Head of caudate nucleus (tissue), 42 donors: ENCODE data around the gene ITPR1.

Experiments
- DNase-seq, 42 donors: peaks; one replicate each; pipeline versions ENCODE4 v3.0.0 to v3.0.0-alpha.2; 2020 to 2021; ENCODE audit warnings: mixed read lengths in 7 of 42
- intact Hi-C: fragments of 100-400 bp; cut with DNase I; formaldehyde crosslinking; loops from one replicate; pipeline ENCODE4 v1.15.0; 2022

Gene ITPR1

GRCh38 chr3:4855676-4856075 lies 362.5 kb downstream of the ITPR1 start:
- intact Hi-C loops: no loop called here
- no peak for DNase-seq

- no peak for DNase-seq
- intact Hi-C loops: no loop called here
These were observed 363.0 kb downstream of the ITPR1 start for GRCh38 chr3:4856136-4856535.

- intact Hi-C loops: no loop called here
- DNase-seq: no peak
These were observed 363.4 kb downstream of the ITPR1 start for GRCh38 chr3:4856564-4856963.

- no peak for DNase-seq
- intact Hi-C loops: no loop called here
These were observed 363.8 kb downstream of the ITPR1 start for GRCh38 chr3:4856986-4857385.

- no peak for DNase-seq
- intact Hi-C loops: no loop called here
These were observed 366.6 kb downstream of the ITPR1 start for GRCh38 chr3:4859788-4860187.

GRCh38 chr3:4862973-4863372 lies 369.8 kb downstream of the ITPR1 start:
- no peak for DNase-seq
- intact Hi-C loops: no loop called here

- intact Hi-C loops: no loop called here
These were observed 371.4 kb downstream of the ITPR1 start for GRCh38 chr3:4864503-4864902.

GRCh38 chr3:4865714-4866113 lies 372.6 kb downstream of the ITPR1 start:
- no peak for DNase-seq
- intact Hi-C loops: no loop called here

More at GRCh38 chr3:4864503-4864902, 371.4 kb downstream of the ITPR1 start:
- DNase-seq: no peak

GRCh38 chr3:4866866-4867265 lies 373.7 kb downstream of the ITPR1 start:
- intact Hi-C loops: no loop called here
- no peak for DNase-seq

- DNase-seq: no peak
- intact Hi-C loops: loop anchor here (10.0 kb wide), 1 partner anchor 438 kb away; no protein-coding TSS in a partner anchor
These were observed 384.1 kb downstream of the ITPR1 start for GRCh38 chr3:4877173-4877787.

- DNase-seq: no peak
- intact Hi-C loops: no loop called here
These were observed 387.7 kb downstream of the ITPR1 start for GRCh38 chr3:4880850-4881249.

- DNase-seq: no peak
These were observed 389.4 kb downstream of the ITPR1 start for GRCh38 chr3:4882548-4882947.

GRCh38 chr3:4883011-4883410 lies 389.9 kb downstream of the ITPR1 start:
- intact Hi-C loops: no loop called here
- DNase-seq: no peak

More at GRCh38 chr3:4882548-4882947, 389.4 kb downstream of the ITPR1 start:
- intact Hi-C loops: no loop called here

- intact Hi-C loops: no loop called here
These were observed 391.7 kb downstream of the ITPR1 start for GRCh38 chr3:4884888-4885287.

GRCh38 chr3:4885316-4885715 lies 392.2 kb downstream of the ITPR1 start:
- no peak for DNase-seq
- intact Hi-C loops: no loop called here

More at GRCh38 chr3:4884888-4885287, 391.7 kb downstream of the ITPR1 start:
- DNase-seq: no peak

GRCh38 chr3:4886448-4886847 lies 393.3 kb downstream of the ITPR1 start:
- intact Hi-C loops: no loop called here

GRCh38 chr3:4887177-4887576 lies 394.0 kb downstream of the ITPR1 start:
- intact Hi-C loops: no loop called here
- no peak for DNase-seq

More at GRCh38 chr3:4886448-4886847, 393.3 kb downstream of the ITPR1 start:
- DNase-seq: no peak

GRCh38 chr3:4888913-4889846 lies 396.0 kb downstream of the ITPR1 start:
- DNase-seq: no peak
- intact Hi-C loops: no loop called here

GRCh38 chr3:4889896-4890295 lies 396.7 kb downstream of the ITPR1 start:
- intact Hi-C loops: no loop called here
- DNase-seq: no peak

- intact Hi-C loops: no loop called here
These were observed 401.9 kb downstream of the ITPR1 start for GRCh38 chr3:4894891-4895530.

More at GRCh38 chr3:4894891-4895530, 401.9 kb downstream of the ITPR1 start:
- DNase-seq: no peak
